ENCODE measurements around the gene SH2D3C.

DNA sequence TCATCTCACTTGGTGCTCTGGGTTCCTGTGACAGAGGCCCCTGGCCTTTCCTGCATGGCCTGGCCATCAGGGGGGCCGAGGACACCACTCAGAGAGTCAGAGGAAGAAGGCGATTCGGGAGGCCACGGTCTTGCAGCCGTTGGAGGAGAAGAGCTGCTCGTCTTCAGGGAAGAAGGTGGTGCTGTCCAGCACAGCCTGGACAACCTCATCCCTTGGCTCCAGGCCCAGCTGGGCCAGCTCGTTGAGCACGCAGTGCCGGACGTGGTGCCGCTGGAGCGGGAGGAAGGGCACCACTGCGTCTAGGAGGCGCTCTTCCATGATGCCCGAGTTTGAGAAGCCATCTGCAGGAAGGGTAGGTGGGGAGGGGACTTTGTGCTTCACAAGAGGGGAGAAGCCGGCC is 46.5 kb downstream of the SH2D3C start:
- TF ChIP-seq POLR2A (IDR thresholded peaks at IDR 0.05) (no peak), POLR2AphosphoS5 (IDR thresholded peaks at IDR 0.05) (peak; percentile 13 to 80 (median 50)), EP300 (IDR thresholded peaks at IDR 0.05) (no peak)
- TF ChIP-seq, protein P1, sequence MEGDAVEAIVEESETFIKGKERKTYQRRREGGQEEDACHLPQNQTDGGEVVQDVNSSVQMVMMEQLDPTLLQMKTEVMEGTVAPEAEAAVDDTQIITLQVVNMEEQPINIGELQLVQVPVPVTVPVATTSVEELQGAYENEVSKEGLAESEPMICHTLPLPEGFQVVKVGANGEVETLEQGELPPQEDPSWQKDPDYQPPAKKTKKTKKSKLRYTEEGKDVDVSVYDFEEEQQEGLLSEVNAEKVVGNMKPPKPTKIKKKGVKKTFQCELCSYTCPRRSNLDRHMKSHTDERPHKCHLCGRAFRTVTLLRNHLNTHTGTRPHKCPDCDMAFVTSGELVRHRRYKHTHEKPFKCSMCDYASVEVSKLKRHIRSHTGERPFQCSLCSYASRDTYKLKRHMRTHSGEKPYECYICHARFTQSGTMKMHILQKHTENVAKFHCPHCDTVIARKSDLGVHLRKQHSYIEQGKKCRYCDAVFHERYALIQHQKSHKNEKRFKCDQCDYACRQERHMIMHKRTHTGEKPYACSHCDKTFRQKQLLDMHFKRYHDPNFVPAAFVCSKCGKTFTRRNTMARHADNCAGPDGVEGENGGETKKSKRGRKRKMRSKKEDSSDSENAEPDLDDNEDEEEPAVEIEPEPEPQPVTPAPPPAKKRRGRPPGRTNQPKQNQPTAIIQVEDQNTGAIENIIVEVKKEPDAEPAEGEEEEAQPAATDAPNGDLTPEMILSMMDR (IDR thresholded peaks at IDR 0.05): no peak

Data from sigmoid colon (tissue), 4 donors.